Tibial nerve (tissue), 4 donors: ENCODE results near the gene CLCN2.

Experiments
- EP300 ChIP-seq, 2 donors: sonication (generic); formaldehyde crosslinking; IDR thresholded peaks; one replicate each; pipeline ENCODE4 v1.6.1; 2017; ENCODE audit warnings: antibody characterized with exemption in 2 of 2, mild to moderate bottlenecking in 1 of 2
- POLR2A ChIP-seq, 2 donors: fragments of 450-650 bp; IDR thresholded peaks; one replicate each; pipeline ENCODE4 v1.6.1; 2017; ENCODE audit warnings: antibody characterized with exemption in 2 of 2, mild to moderate bottlenecking in 2 of 2, moderate library complexity in 2 of 2
- TF ChIP-seq, protein P1 (sequence below), 5 experiments: fragments of 200-600 bp in 3 of 5; fragments of 450-650 bp in 2 of 5; sonication (generic) in 3 of 5; IDR thresholded peaks; one replicate each; pipeline ENCODE4 v1.5.1; 2016 to 2019; ENCODE audit warnings: antibody characterized with exemption in 5 of 5, mild to moderate bottlenecking in 3 of 5, moderate library complexity in 2 of 5

DNA sequence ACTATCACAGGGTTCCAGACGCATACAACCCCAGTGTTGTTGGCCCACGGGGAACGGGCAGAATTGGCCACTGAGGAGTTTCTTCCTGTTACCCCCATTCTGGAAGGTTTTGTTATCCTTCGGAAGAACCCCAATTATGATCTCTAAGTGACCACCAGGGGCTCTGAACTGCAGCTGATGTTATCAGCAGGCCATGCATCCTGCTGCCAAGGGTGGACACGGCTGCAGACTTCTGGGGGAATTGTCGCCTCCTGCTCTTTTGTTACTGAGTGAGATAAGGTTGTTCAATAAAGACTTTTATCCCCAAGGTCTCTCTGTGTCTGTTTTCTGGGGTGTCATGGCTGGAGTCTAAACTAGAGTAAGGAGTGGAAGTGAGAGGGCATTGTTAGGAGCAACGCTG, 52.7 kb downstream of the CLCN2 start:
- TF ChIP-seq, protein P1, sequence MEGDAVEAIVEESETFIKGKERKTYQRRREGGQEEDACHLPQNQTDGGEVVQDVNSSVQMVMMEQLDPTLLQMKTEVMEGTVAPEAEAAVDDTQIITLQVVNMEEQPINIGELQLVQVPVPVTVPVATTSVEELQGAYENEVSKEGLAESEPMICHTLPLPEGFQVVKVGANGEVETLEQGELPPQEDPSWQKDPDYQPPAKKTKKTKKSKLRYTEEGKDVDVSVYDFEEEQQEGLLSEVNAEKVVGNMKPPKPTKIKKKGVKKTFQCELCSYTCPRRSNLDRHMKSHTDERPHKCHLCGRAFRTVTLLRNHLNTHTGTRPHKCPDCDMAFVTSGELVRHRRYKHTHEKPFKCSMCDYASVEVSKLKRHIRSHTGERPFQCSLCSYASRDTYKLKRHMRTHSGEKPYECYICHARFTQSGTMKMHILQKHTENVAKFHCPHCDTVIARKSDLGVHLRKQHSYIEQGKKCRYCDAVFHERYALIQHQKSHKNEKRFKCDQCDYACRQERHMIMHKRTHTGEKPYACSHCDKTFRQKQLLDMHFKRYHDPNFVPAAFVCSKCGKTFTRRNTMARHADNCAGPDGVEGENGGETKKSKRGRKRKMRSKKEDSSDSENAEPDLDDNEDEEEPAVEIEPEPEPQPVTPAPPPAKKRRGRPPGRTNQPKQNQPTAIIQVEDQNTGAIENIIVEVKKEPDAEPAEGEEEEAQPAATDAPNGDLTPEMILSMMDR (IDR thresholded peaks at IDR 0.05) = no peak
- TF ChIP-seq EP300 (IDR thresholded peaks at IDR 0.05) (no peak), POLR2A (IDR thresholded peaks at IDR 0.05) (no peak)
